Stimulated activated CD4-positive, alpha-beta T cell treated with anti-CD3 and anti-CD28 coated beads, Interleukin-12 subunit alpha, Interleukin-12 subunit beta, amount 100 ng/mL, for 4 hours (primary cell): Measurements from ENCODE around the gene DUXA.
"Not testable (repeated sequence)": the region's sequence is repeated elsewhere in the genome, so short reads cannot be mapped to it uniquely, and the experiment has no call there.

Source experiments
- DNase-seq: peaks from one replicate; pipeline ENCODE4 v3.0.0-alpha.2; 2020

The DUXA gene

DNA sequence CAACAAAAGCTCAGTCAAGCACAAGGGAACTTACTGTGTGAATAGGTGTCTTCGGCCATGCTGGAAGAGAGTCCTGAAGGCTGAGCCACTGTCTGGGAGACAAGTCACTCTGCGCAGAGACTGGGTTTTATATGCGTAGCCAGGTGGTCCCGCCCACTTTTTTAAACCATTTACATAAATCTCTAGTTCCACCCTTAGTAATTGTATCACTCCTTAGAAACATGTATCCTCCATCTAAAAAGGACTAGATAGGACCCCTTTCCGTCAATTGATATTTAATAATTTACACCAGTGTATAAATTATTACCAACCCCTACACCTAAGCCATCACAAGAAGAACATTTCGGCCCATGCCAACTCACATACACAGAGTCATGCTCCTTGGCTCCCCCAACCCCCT, at the start of gene DUXA:
Gene DUXA, minus strand, starts transcription at position 101 of the 400 bp plus-strand sequence. Its CDS starts 42 bp downstream, at position 59.
- DNase-seq, result no peak

- DNase-seq, result no peak
Observed at GRCh38 chr19:57212109-57212508, 44.8 kb upstream of the DUXA start.

DNA sequence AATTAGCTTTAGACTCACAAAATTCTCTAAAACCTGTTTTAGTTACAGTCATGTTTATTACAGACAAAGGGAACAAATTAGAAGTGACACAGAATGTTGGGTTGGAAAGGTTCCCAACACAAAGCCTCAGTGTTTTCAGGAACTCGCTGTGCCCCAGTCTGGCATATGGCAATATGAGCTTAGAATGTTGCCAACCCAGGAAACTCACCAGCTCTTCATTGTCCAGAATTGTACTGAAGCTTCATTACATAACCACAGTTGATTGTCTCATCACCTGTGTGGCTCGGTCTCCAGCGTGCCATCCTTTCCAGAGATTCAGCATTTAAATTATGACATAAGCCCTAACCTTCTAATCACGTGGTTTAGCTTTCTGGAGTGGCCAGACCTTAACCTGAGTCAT, 43.1 kb upstream of the DUXA start:
- DNase-seq, result no peak

- no peak for DNase-seq
Observed at GRCh38 chr19:57202160-57202559, 34.9 kb upstream of the DUXA start.

GRCh38 chr19:57197874-57198273, 30.6 kb upstream of the DUXA start:
- not testable (repeated sequence) for DNase-seq

DNA sequence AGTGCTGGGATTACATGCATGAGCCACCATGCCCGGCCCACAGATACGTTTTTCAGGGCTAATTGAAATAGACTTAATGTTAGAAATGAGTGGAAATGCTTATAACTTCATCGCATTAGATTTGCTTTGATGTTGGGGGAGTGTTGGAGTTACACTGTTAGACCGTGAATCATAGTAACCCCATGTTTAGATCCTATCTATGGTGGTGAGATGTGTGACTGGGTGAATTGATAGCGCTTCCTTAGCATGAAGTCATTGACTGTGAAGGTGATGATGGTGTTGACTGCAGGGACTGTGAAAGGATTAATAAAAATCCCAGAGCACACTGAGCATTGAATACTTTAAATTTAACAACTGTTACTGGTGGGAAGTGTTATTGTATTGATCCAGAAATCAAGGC, 25.7 kb upstream of the DUXA start:
- DNase-seq, result no peak

- no peak for DNase-seq
Observed at GRCh38 chr19:57192077-57192420, 24.8 kb upstream of the DUXA start.

DNA sequence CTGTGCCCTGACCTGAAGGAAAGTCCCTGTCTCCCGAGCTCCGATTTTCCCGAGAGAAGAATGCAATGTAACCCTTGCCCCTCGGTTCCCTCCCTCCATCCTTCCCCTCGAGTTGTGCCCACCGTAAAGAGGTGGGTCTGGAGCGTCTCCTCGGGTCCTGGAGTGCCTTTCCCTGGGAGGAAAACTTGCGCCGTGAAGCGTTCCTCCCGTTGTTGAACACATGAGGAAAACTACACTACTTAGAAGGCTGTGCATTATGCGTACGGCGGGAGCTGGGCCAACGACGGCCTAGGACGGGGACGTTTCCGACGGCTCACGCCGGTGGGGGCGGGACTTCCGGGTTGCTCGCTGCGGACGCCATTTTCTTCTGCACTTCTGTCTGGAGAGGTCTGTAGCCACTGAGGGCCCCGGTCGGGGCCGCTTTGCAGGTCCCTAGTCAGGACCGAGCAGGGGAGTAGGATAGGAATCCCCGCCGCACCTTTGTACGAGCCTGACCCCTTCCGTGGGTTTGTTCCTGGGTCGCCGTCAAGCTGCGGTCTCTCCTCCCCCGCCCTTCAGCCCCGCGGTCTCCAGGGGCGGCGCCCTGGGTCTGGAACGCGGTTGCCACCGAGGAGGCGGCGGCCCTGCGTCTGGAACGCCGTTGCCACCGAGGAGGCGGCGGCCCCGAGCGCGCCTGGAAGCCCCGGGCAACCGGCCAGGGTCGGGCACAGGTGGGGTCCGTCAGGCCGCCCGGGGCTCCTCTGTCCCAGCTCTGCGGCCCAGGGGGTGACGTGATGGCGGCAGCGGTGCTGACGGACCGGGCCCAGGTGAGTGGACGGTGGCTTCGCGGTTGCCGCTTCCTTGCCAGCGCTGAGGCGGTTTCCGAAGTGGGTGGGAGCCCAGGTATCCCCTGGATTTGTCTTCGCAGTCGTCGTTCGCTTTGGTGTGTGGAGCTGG, 24.1 kb upstream of the DUXA start, which contains the start of gene ZNF264:
Gene ZNF264, plus strand, starts transcription at position 360 of the 936 bp plus-strand sequence. Its CDS starts 414 bp downstream, at position 774.
- peak; percentile 89 for DNase-seq

DNA sequence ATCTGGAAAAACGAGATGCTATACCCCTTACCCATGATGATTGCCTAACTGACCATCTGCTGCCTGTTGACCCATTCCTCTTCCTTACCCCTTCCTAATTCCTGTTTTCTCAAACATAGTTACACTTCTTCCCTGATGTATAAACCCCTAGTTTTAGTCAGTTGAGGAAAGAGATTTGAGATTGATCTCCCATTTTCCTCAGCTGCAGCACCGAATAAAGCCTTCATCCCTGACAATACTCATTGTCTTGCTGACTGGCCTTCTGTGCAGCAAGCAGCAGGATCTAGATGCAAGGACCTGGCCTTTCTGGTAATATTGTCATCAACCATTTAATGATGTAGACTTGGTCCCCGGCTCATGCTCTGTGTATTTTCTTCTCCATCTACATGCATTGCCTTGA, 23.0 kb upstream of the DUXA start:
- DNase-seq, result no peak

DNA sequence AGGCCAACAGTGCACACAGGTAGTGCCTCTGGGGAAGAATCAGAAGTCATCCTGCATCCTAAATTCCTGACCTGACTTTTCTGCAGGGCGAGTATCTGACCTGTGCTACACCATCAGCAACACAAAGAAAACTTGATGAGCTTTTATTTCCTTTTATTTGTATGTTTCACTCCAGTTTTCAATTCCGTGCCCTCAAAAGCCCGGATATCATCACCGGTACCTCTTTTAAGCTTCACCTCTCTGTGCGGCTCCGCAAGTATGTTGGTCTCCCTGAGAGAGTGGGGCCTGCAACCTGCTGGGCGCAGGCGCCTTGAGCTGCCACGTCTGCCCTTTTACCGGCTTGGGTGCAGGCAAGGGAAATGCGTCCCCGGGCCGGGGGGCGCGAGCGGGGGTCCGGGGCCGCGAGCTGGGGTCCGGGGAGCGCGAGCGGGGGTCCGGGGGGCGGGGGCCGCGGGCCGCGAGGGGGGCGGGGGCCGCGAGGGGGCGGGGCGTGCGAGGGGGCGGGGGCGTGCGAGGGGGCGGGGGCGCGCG, 4.3 kb upstream of the DUXA start:
- peak; percentile 12 for DNase-seq

GRCh38 chr19:57165846-57166245, 1.4 kb downstream of the DUXA start:
- no peak for DNase-seq

GRCh38 chr19:57161985-57162539, 5.2 kb downstream of the DUXA start:
- DNase-seq, result no peak

DNA sequence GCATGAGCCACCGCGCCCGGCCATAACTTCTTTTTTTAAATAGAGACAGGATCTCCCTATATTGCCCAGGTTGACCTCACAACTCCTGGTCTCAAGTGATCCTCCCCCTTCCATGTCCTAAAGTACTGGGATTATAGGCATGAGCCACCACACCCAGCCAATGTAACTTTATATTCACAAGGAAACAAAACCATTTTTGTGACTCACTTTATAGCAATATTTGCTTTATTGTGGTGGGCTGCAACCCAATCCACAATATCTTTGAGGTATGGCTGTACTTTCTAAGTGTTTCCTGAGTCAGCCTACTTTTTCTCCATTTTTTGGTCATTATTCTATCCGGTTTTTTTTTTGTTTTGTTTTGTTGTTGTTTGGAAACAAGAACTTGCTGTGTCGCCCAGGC, 14.4 kb downstream of the DUXA start:
- DNase-seq, result no peak

- DNase-seq, result no peak
Observed at GRCh38 chr19:57141699-57142098, 25.6 kb downstream of the DUXA start.

DNA sequence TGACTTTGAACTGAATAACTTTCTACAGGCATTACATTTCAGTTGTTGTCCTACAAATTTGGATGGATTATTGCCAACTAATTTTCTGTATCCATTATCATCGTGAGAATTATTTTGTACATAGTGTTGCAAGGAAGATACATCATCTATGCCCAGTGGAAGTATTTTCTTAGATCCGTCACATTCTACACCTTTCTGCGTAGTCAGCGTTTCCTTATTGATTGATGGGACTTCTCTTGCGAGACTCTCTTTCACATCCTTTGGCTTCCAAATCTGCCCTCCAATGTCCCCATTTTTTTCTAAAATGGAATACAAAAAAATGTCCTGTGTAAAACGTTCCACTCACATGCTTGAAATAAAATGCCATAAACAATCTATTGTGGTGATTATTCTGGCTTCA, 31.5 kb downstream of the DUXA start:
- no peak for DNase-seq

- DNase-seq, result not testable (repeated sequence)
Observed at GRCh38 chr19:57127403-57127802, 39.9 kb downstream of the DUXA start.

DNA sequence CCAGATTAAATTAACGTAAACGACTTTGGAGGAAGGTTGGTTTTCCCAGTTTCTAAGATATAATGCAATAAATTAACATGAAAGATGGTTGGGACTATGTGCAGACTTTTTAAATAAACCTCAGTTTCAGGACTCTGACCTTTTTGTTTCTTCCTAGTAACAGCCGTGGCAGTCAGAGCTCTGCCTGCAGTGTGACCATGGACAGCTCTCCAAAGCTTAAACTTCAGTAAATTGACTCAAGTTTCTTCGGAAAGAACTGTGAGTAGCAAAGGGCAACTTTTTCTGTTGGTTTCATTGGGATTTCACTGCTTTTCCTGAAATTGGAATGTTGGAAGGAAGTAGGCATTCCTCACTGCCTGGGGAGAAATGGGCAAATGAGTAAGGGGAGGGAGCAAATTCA, 43.4 kb downstream of the DUXA start:
- no peak for DNase-seq

- no peak for DNase-seq
Observed at GRCh38 chr19:57118848-57119247, 48.4 kb downstream of the DUXA start.

- DNase-seq, result not testable (repeated sequence)
Observed at GRCh38 chr19:57113501-57113900, 53.8 kb downstream of the DUXA start.

- DNase-seq, result no peak
Observed at GRCh38 chr19:57111329-57111644, 56.0 kb downstream of the DUXA start.

- no peak for DNase-seq
Observed at GRCh38 chr19:57110592-57111328, 56.5 kb downstream of the DUXA start.

DNA sequence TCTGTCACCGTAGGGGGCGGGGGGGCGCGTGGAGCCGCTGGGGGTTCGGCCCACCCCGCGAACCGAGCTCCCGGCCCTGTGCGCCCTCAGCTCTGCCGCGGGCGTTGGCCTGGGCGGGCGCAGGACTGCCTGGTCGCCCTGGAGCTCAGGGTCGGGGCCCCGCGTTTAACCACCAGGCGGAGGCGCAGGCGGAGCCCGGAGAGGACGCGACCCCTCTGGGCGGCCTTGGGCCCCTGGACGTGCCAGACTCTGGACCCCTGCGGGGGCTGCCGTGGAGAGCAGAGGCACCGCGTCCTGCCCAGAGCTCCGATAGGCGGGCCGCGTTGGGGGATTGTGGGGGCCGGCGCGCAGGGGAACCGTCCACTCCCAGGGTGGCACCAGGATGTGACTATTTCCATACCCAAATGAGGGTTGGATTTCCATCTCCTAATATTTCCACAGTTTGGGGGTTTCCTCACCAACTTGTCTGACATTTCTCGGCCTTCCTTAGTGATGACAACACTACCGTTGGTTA, 60.5 kb downstream of the DUXA start:
- DNase-seq, result no peak

DNA sequence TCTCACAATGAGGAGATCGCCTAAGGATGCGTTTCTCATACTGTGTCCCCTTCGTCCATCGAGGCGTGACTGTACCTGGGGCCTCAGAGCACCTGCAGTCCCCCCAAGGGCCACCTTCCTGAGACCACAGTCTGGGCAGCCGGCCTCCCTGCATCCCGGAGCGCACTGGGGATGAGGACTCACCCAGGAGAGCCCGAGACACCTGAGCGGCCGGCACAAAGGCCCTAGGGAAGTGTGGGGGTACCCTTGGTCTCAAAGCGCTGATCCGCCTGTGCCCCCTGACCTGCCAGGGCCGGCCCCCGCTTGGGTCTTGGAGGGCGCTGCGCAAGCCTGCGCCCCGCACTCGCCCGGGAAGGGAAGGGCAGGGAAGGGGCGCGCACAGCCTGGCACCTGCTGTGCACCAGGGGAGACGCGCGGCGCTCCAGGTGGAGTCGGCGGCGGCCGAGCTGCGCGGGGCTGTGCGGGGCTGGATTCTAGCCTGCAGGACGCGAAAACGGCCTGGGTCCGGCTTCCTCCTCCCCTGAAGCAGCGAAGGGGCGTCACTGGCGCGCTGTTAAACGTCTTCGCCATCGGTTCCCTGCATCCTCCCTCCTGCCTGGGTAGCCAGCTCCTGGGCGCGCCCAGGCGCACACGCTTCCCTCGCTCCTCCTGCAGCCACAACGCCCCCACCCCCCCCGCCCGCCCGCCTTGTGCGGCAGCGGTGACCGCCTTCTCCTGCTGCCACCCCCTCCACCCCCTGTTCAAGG, 61.1 kb downstream of the DUXA start:
- DNase-seq, result no peak
